SH-SY5Y (cell line): ENCODE results near the gene NAP1L5.

Source experiments
- GATA2 ChIP-seq: IDR thresholded peaks from 2 replicates; pipeline ENCODE4 v1.6.1; 2011; ENCODE audit warnings: mild to moderate bottlenecking, low read depth, low read length
- GATA3 ChIP-seq: IDR thresholded peaks from 2 replicates; pipeline ENCODE4 v1.6.1; 2011; ENCODE audit warnings: low read depth, mild to moderate bottlenecking, low read length, moderate library complexity

- TF ChIP-seq GATA2 (no peak), GATA3 (no peak)
Measured at GRCh38 chr4:88734403-88734949, 36.8 kb upstream of the NAP1L5 start.
